HG03175 (cell line): ENCODE measurements around the gene EPPIN.
"Not testable (repeated sequence)": the region's sequence is repeated elsewhere in the genome, so short reads cannot be mapped to it uniquely, and the experiment has no call there.

Experiments used
- ATAC-seq: cut with Tn5 transposase; IDR thresholded peaks from one replicate; pipeline ENCODE4 v1.9.1; 2021; ENCODE audit warnings: mild to moderate bottlenecking, moderate library complexity; ENCODE audit not compliant: unreplicated experiment

EPPIN gene

GRCh38 chr20:45547206-45547770 is at the start of gene EPPIN:
TSS of gene EPPIN (minus strand) at chr20:45547401. CDS start at chr20:45547357, 44 bp downstream.
- no peak for ATAC-seq

- ATAC-seq: no peak
Measured at GRCh38 chr20:45595235-45595634, 48.0 kb upstream of the EPPIN start.

GRCh38 chr20:45593498-45593897 is 46.3 kb upstream of the EPPIN start:
- ATAC-seq: no peak

- ATAC-seq: peak; percentile 58
Measured at GRCh38 chr20:45592574-45593189, 45.5 kb upstream of the EPPIN start.

GRCh38 chr20:45589725-45590124 is 42.5 kb upstream of the EPPIN start:
- no peak for ATAC-seq

GRCh38 chr20:45588800-45589199 is 41.6 kb upstream of the EPPIN start:
- no peak for ATAC-seq

- ATAC-seq: not testable (repeated sequence)
Measured at GRCh38 chr20:45585986-45586385, 38.8 kb upstream of the EPPIN start.

GRCh38 chr20:45584294-45584693 is 37.1 kb upstream of the EPPIN start:
- ATAC-seq: not testable (repeated sequence)

- ATAC-seq: no peak
Measured at GRCh38 chr20:45583502-45583901, 36.3 kb upstream of the EPPIN start.

GRCh38 chr20:45581702-45582101 is 34.5 kb upstream of the EPPIN start:
- no peak for ATAC-seq

GRCh38 chr20:45579184-45579583 is 32.0 kb upstream of the EPPIN start, which contains the start of gene WFDC8:
TSS of gene WFDC8 (minus strand) at chr20:45579284. CDS start at chr20:45579247, 37 bp downstream.
- ATAC-seq: no peak

- no peak for ATAC-seq
Measured at GRCh38 chr20:45578231-45578630, 31.0 kb upstream of the EPPIN start.

- ATAC-seq: no peak
Measured at GRCh38 chr20:45576995-45577394, 29.8 kb upstream of the EPPIN start.

- no peak for ATAC-seq
Measured at GRCh38 chr20:45575931-45576330, 28.7 kb upstream of the EPPIN start.

- not testable (repeated sequence) for ATAC-seq
Measured at GRCh38 chr20:45569650-45570049, 22.4 kb upstream of the EPPIN start.

- ATAC-seq: no peak
Measured at GRCh38 chr20:45564760-45565276, 17.6 kb upstream of the EPPIN start.

GRCh38 chr20:45555198-45555597 is 8.0 kb upstream of the EPPIN start:
- ATAC-seq: no peak

- no peak for ATAC-seq
Measured at GRCh38 chr20:45552456-45552855, 5.3 kb upstream of the EPPIN start.

- no peak for ATAC-seq
Measured at GRCh38 chr20:45550765-45551164, 3.6 kb upstream of the EPPIN start.

- no peak for ATAC-seq
Measured at GRCh38 chr20:45548410-45548809, 1.2 kb upstream of the EPPIN start.

- ATAC-seq: no peak
Measured at GRCh38 chr20:45545754-45546453, 1.3 kb downstream of the EPPIN start.

- ATAC-seq: no peak
Measured at GRCh38 chr20:45545351-45545750, 1.9 kb downstream of the EPPIN start.
